Neural cell (in vitro differentiated cells): ENCODE measurements around the gene KIF5A. TPM values are rescaled to one million over a fixed set of nuclear protein-coding genes. Genes with fewer than 3 reads are reported as not detected.

Source experiments
- H2AFZ ChIP-seq: fragments of 200-600, 300-800 bp; sonication (generic), shearing (Covaris generic); 2 replicates; pipeline ENCODE4 v1.6.0; 2014; ENCODE audit warnings: low read depth, mild to moderate bottlenecking, antibody characterized with exemption, low read length, moderate library complexity
- H3F3A ChIP-seq: fragments of 200-600 bp; shearing (Covaris generic); 2 replicates; pipeline ENCODE4 v1.6.1; 2016; ENCODE audit warnings: mild to moderate bottlenecking, moderate library complexity, mixed read lengths, antibody characterized with exemption, low read length; ENCODE audit not compliant: insufficient read depth, poor library complexity, severe bottlenecking
- H3K27ac ChIP-seq: fragments of 200-600, 300-800 bp; sonication (generic), shearing (Covaris generic); 2 replicates; pipeline ENCODE4 v1.5.1; 2014; ENCODE audit warnings: mild to moderate bottlenecking, low read length, moderate library complexity
- H3K27me3 ChIP-seq: fragments of 300-800, 200-600 bp; sonication (generic), shearing (Covaris generic); 2 replicates; pipeline ENCODE4 v1.6.0; 2014; ENCODE audit warnings: mild to moderate bottlenecking, low read depth, low read length, moderate library complexity; ENCODE audit not compliant: insufficient read depth
- H3K36me3 ChIP-seq: fragments of 300-800, 200-600 bp; sonication (generic), shearing (Covaris generic); 2 replicates; pipeline ENCODE4 v1.5.1; 2014; ENCODE audit warnings: mild to moderate bottlenecking, antibody characterized with exemption, low read length, moderate library complexity; ENCODE audit not compliant: insufficient read depth
- H3K4me2 ChIP-seq: fragments of 300-800, 200-600 bp; sonication (generic), shearing (Covaris generic); 2 replicates; pipeline ENCODE4 v1.6.0; 2014; ENCODE audit warnings: mild to moderate bottlenecking, low read length
- H3K4me3 ChIP-seq: fragments of 300-800, 200-600 bp; sonication (generic), shearing (Covaris generic); 2 replicates; pipeline ENCODE4 v1.5.1; 2014; ENCODE audit warnings: mild to moderate bottlenecking, low read length, moderate library complexity
- H3K79me2 ChIP-seq: fragments of 200-600 bp; shearing (Covaris generic); replicated peaks from 2 replicates; pipeline ENCODE4 v1.6.0; 2014; ENCODE audit warnings: mild to moderate bottlenecking, low read length, moderate library complexity; ENCODE audit not compliant: insufficient read depth
- H3K9ac ChIP-seq: fragments of 300-800, 200-600 bp; sonication (generic), shearing (Covaris generic); 2 replicates; pipeline ENCODE4 v1.6.1; 2016; ENCODE audit warnings: mild to moderate bottlenecking, low read length, mixed read lengths
- H3K9me2 ChIP-seq: fragments of 200-600 bp; shearing (Covaris generic); 2 replicates; pipeline ENCODE4 v1.6.1; 2016; ENCODE audit warnings: mild to moderate bottlenecking, low read length, mixed read lengths; ENCODE audit not compliant: insufficient read depth
- H3K9me3 ChIP-seq: fragments of 200-600, 300-800 bp; sonication (generic), shearing (Covaris generic); 2 replicates; pipeline ENCODE4 v1.6.1; 2016; ENCODE audit warnings: mild to moderate bottlenecking, mixed run types, low read length, moderate library complexity, mixed read lengths
- H4K20me1 ChIP-seq: fragments of 200-600 bp; shearing (Covaris generic); 2 replicates; pipeline ENCODE4 v1.6.1; 2016; ENCODE audit warnings: mild to moderate bottlenecking, mixed run types; ENCODE audit not compliant: insufficient read depth
- CTCF ChIP-seq: fragments of 450-650 bp; IDR thresholded peaks from 2 replicates; pipeline ENCODE4 v1.5.1; 2014; ENCODE audit warnings: antibody characterized with exemption, mild to moderate bottlenecking, moderate library complexity; ENCODE audit not compliant: poor library complexity, severe bottlenecking
- EP300 ChIP-seq: fragments of 450-650 bp; conservative IDR thresholded peaks from 2 replicates; pipeline ENCODE4 v1.6.1; 2014; ENCODE audit warnings: antibody characterized with exemption, mild to moderate bottlenecking, moderate library complexity; ENCODE audit not compliant: poor library complexity, severe bottlenecking
- EZH2 ChIP-seq: fragments of 200-600, 300-800 bp; shearing (Covaris generic), sonication (generic); IDR thresholded peaks from 2 replicates; pipeline ENCODE4 v1.6.1; 2014; ENCODE audit warnings: antibody characterized with exemption, low read length, borderline replicate concordance, mild to moderate bottlenecking; ENCODE audit not compliant: insufficient read depth, poor library complexity, severe bottlenecking
- MXI1 ChIP-seq: fragments of 450-650 bp; conservative IDR thresholded peaks from 2 replicates; pipeline ENCODE4 v1.6.1; 2014; ENCODE audit warnings: antibody characterized with exemption, mild to moderate bottlenecking; ENCODE audit not compliant: poor library complexity, severe bottlenecking
- POLR2AphosphoS5 ChIP-seq: IDR thresholded peaks from 2 replicates; pipeline ENCODE4 v1.6.1; 2012
- RAD21 ChIP-seq: fragments of 450-650 bp; conservative IDR thresholded peaks from 2 replicates; pipeline ENCODE4 v1.6.1; 2014; ENCODE audit warnings: antibody characterized with exemption, mild to moderate bottlenecking, moderate library complexity
- REST ChIP-seq: IDR thresholded peaks from 2 replicates; pipeline ENCODE4 v1.6.1; 2012; ENCODE audit warnings: borderline replicate concordance
- SMC3 ChIP-seq: fragments of 450-650 bp; conservative IDR thresholded peaks from 2 replicates; pipeline ENCODE4 v1.6.1; 2014; ENCODE audit warnings: antibody characterized with exemption, mild to moderate bottlenecking, moderate library complexity; ENCODE audit not compliant: poor library complexity
- TAF1 ChIP-seq: IDR thresholded peaks from 2 replicates; pipeline ENCODE4 v1.6.1; 2012; ENCODE audit warnings: low read depth
- polyA plus RNA-seq: library from polyadenylated mRNA; depleted of rRNA; stranded (reverse); fragments of >200 nt; gene quantifications from 2 replicates; pipeline ENCODE4 v1.2.3, GENCODE V29; 2014

The KIF5A gene
- polyA plus RNA-seq, 1 donor from 2014 or later = 58.8 TPM

GRCh38 chr12:57581802-57582201 is 32.0 kb downstream of the KIF5A start:
- peaks cover 15% of the 10 kb centered on the region for H3K36me3 ChIP-seq

GRCh38 chr12:57582440-57582839 is 32.6 kb downstream of the KIF5A start:
- peaks cover 14% of the 10 kb centered on the region for H3K36me3 ChIP-seq
- H2AFZ ChIP-seq = no peak overlapping the region
- H3K9me3 ChIP-seq = no peaks in the 10 kb centered on the region
- H3K27me3 ChIP-seq = no peaks in the 10 kb centered on the region
- H3K27ac ChIP-seq = no peak overlapping the region
- no peaks in the 10 kb centered on the region for H4K20me1 ChIP-seq
- no peaks in the 10 kb centered on the region for H3F3A ChIP-seq
- no peak overlapping the region for H3K9ac ChIP-seq
- H3K9me2 ChIP-seq = no peaks in the 10 kb centered on the region
- H3K4me3 ChIP-seq = no peak overlapping the region
- no peak overlapping the region for H3K4me2 ChIP-seq
- no peaks in the 10 kb centered on the region for H3K79me2 ChIP-seq
- TF ChIP-seq EP300 (no peak), MXI1 (no peak), SMC3 (no peak), TAF1 (no peak), CTCF (no peak), POLR2AphosphoS5 (no peak), EZH2 (no peak)

More at GRCh38 chr12:57581802-57582201, 32.0 kb downstream of the KIF5A start:
- no peak overlapping the region for H2AFZ ChIP-seq
- no peaks in the 10 kb centered on the region for H3F3A ChIP-seq
- H3K9me2 ChIP-seq = no peaks in the 10 kb centered on the region
- no peaks in the 10 kb centered on the region for H3K79me2 ChIP-seq
- H3K27ac ChIP-seq = no peak overlapping the region
- H3K27me3 ChIP-seq = no peaks in the 10 kb centered on the region
- TF ChIP-seq CTCF (no peak), TAF1 (no peak), MXI1 (no peak), SMC3 (no peak), POLR2AphosphoS5 (no peak), EP300 (no peak), RAD21 (no peak), REST (no peak), EZH2 (no peak)
- H3K9me3 ChIP-seq = no peaks in the 10 kb centered on the region
- no peak overlapping the region for H3K4me2 ChIP-seq
- no peaks in the 10 kb centered on the region for H4K20me1 ChIP-seq
- H3K9ac ChIP-seq = no peak overlapping the region
- H3K4me3 ChIP-seq = no peak overlapping the region
